ENCODE data around the gene KCNQ5.

DNA sequence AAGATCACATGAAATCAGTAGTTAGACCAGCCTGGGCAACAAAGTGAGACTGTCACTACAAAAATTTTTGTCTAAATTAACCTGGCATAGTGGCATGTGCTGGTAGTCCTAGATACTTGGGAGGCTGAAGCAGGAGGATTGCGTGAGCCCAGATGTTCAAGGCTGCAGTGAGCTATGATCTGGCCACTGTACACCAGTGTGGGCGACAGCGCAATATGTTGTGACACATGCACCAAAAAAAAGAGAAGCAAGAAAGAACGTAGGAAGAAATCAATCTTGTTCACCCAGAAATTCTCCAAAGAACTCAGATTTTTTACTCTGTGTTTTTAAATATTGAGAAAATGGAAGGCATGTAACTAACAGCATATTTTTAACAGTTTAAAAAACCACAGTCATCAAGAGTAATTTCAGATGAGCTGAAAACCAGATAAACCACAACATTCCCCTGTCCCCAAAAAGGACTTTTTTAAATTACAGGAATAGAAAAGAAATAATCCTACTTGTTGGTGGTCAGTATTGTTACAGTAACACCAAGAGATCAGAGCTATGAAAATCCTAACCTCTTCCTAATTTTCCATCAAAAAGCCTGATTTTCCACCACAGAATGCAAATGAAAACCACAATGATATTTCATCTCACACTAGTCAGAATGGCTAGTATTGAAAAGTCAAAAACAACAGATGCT, 363.3 kb downstream of the KCNQ5 start:
- TF ChIP-seq, protein P1, sequence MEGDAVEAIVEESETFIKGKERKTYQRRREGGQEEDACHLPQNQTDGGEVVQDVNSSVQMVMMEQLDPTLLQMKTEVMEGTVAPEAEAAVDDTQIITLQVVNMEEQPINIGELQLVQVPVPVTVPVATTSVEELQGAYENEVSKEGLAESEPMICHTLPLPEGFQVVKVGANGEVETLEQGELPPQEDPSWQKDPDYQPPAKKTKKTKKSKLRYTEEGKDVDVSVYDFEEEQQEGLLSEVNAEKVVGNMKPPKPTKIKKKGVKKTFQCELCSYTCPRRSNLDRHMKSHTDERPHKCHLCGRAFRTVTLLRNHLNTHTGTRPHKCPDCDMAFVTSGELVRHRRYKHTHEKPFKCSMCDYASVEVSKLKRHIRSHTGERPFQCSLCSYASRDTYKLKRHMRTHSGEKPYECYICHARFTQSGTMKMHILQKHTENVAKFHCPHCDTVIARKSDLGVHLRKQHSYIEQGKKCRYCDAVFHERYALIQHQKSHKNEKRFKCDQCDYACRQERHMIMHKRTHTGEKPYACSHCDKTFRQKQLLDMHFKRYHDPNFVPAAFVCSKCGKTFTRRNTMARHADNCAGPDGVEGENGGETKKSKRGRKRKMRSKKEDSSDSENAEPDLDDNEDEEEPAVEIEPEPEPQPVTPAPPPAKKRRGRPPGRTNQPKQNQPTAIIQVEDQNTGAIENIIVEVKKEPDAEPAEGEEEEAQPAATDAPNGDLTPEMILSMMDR (IDR thresholded peaks at IDR 0.05), result no peak
- TF ChIP-seq POLR2A (IDR thresholded peaks at IDR 0.05) (no peak), EP300 (IDR thresholded peaks at IDR 0.05) (no peak)

Data from suprapubic skin (tissue), 3 donors.